Osteocyte (in vitro differentiated cells): ENCODE results near the gene LRPPRC. TPM values are rescaled to one million over a fixed set of nuclear protein-coding genes. Genes with fewer than 3 reads are reported as not detected.
"Not testable (repeated sequence)": the region's sequence is repeated elsewhere in the genome, so short reads cannot be mapped to it uniquely, and the experiment has no call there.

Experiments used
- DNase-seq: peaks from one replicate; pipeline ENCODE4 v3.0.0; 2021; ENCODE audit warnings: mixed read lengths; ENCODE audit not compliant: unreplicated experiment; ENCODE audit errors: extremely low spot score
- H3K27ac Mint-ChIP-seq: one replicate; pipeline ENCODE4 v1.8.0; 2021; ENCODE audit warnings: mild to moderate bottlenecking, mixed read lengths; ENCODE audit not compliant: unreplicated experiment
- H3K27me3 Mint-ChIP-seq: one replicate; pipeline ENCODE4 v1.8.0; 2021; ENCODE audit warnings: mixed read lengths; ENCODE audit not compliant: unreplicated experiment
- H3K36me3 Mint-ChIP-seq: one replicate; pipeline ENCODE4 v1.8.0; 2021; ENCODE audit warnings: mixed read lengths; ENCODE audit not compliant: unreplicated experiment
- H3K4me1 Mint-ChIP-seq: one replicate; pipeline ENCODE4 v1.8.0; 2021; ENCODE audit warnings: mixed read lengths; ENCODE audit not compliant: unreplicated experiment
- H3K4me3 Mint-ChIP-seq: one replicate; pipeline ENCODE4 v1.8.0; 2021; ENCODE audit warnings: mild to moderate bottlenecking, moderate library complexity, mixed read lengths; ENCODE audit not compliant: unreplicated experiment
- H3K9me3 Mint-ChIP-seq: one replicate; pipeline ENCODE4 v1.8.0; 2021; ENCODE audit warnings: mixed read lengths; ENCODE audit not compliant: unreplicated experiment
- CTCF ChIP-seq: fragments of 200-600 bp; sonication (generic); IDR thresholded peaks from 2 replicates; pipeline ENCODE4 v1.5.0; 2021; ENCODE audit warnings: antibody characterized with exemption, mild to moderate bottlenecking, moderate library complexity
- total RNA-seq: library from RNA; stranded (reverse); gene quantifications from 2 replicates; pipeline ENCODE4 v1.2.1, GENCODE V29; 2021

LRPPRC gene
- total RNA-seq, 1 donor from 2014 or later: 73.8 TPM

- Mint-ChIP-seq H3K9me3 (no peaks in the 10 kb centered on the region), H3K4me3 (no peak overlapping the region), H3K36me3 (peaks cover 31% of the 10 kb centered on the region), H3K27me3 (no peaks in the 10 kb centered on the region), H3K27ac (no peak overlapping the region), H3K4me1 (no peaks in the 10 kb centered on the region)
- no peak for DNase-seq
- no peak for TF ChIP-seq CTCF
These were observed 70.4 kb downstream of the LRPPRC start for GRCh38 chr2:43925431-43925830.

- peaks cover 26% of the 10 kb centered on the region for H3K36me3 Mint-ChIP-seq
- no peaks in the 10 kb centered on the region for H3K27me3 Mint-ChIP-seq
- H3K4me3 Mint-ChIP-seq: no peak overlapping the region
- no peak for DNase-seq
- H3K27ac Mint-ChIP-seq: no peak overlapping the region
- no peak for TF ChIP-seq CTCF
- H3K4me1 Mint-ChIP-seq: no peaks in the 10 kb centered on the region
- no peaks in the 10 kb centered on the region for H3K9me3 Mint-ChIP-seq
These were observed 71.3 kb downstream of the LRPPRC start for GRCh38 chr2:43924463-43924862.

DNA sequence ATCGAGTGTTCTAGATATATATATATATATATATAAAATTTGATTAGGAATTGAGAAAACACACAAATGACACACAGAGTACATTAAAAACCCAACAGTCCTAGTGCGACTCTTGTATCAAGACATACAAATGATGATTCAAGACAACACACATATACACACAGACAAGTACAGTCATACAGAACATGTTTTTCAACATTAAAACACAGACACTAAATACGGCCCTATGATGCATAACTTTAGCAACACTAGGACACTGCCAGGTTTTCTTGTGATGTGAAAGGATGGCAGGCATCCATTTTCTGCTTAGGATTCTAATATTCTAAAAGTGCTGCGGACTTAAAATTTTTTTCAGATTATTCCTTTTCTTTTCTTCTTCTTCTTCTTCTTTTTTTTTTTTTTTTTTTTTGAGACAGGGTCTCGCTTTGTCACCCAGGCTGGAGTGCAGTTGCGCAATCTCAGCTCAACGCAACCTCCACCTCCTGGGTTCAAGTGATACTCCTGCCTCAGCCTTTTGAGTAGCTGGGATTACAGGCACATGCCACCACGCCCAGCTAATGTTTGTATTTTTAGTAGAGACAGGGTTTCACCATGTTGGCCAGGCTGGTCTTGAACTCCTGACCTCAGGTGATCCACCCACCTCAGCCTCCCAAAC is 84.5 kb downstream of the LRPPRC start:
- not testable (repeated sequence) for H3K27me3 Mint-ChIP-seq, H3K4me3 Mint-ChIP-seq, DNase-seq, H3K9me3 Mint-ChIP-seq, H3K27ac Mint-ChIP-seq, H3K4me1 Mint-ChIP-seq
- H3K36me3 Mint-ChIP-seq: peaks cover 38% of the 10 kb centered on the region

GRCh38 chr2:43906448-43907109 is 89.2 kb downstream of the LRPPRC start:
- no peak for DNase-seq
- H3K36me3 Mint-ChIP-seq: peaks cover 45% of the 10 kb centered on the region
- H3K27me3 Mint-ChIP-seq: no peaks in the 10 kb centered on the region
- H3K9me3 Mint-ChIP-seq: no peaks in the 10 kb centered on the region
- peaks cover 25% of the 10 kb centered on the region for H3K4me1 Mint-ChIP-seq
- H3K27ac Mint-ChIP-seq: peak overlapping the region; percentile 36
- TF ChIP-seq CTCF: no peak
- no peak overlapping the region for H3K4me3 Mint-ChIP-seq

GRCh38 chr2:43905871-43906270 is 89.9 kb downstream of the LRPPRC start:
- no peak for TF ChIP-seq CTCF

More at GRCh38 chr2:43905871-43906270, 89.9 kb downstream of the LRPPRC start:
- Mint-ChIP-seq H3K4me1 (peaks cover 26% of the 10 kb centered on the region), H3K4me3 (no peak overlapping the region), H3K27ac (no peak overlapping the region), H3K27me3 (no peaks in the 10 kb centered on the region), H3K36me3 (peaks cover 43% of the 10 kb centered on the region), H3K9me3 (no peaks in the 10 kb centered on the region)
- DNase-seq: no peak
